HEK293 (cell line): ENCODE results near the gene TSC2.

Source experiments
- AEBP2 ChIP-seq: fragments of 450-650 bp; formaldehyde crosslinking; IDR thresholded peaks from 2 replicates; pipeline ENCODE4 v1.5.1; 2016; ENCODE audit warnings: missing biosample characterization, missing genetic modification characterization, borderline replicate concordance
- BCL11A ChIP-seq: fragments of 450-650 bp; formaldehyde crosslinking; IDR thresholded peaks from 2 replicates; pipeline ENCODE4 v1.5.1; 2016; ENCODE audit warnings: low read depth, missing biosample characterization, missing genetic modification characterization
- GLI2 ChIP-seq: fragments of 450-650 bp; formaldehyde crosslinking; IDR thresholded peaks from 2 replicates; pipeline ENCODE4; 2017; ENCODE audit warnings: missing biosample characterization, missing genetic modification characterization, low read depth, borderline replicate concordance
- HOXD13 ChIP-seq: sonication (generic); formaldehyde crosslinking; IDR thresholded peaks from 2 replicates; pipeline ENCODE4 v1.8.0; 2022; ENCODE audit warnings: missing genetic modification reagents, borderline replicate concordance
- KLF1 ChIP-seq: fragments of 450-650 bp; formaldehyde crosslinking; IDR thresholded peaks from 2 replicates; pipeline ENCODE4 v1.5.1; 2016; ENCODE audit warnings: missing biosample characterization, missing genetic modification characterization
- KLF17 ChIP-seq: fragments of 450-650 bp; formaldehyde crosslinking; IDR thresholded peaks from 2 replicates; pipeline ENCODE4 v1.5.1; 2016; ENCODE audit warnings: missing biosample characterization, missing genetic modification characterization
- KLF9 ChIP-seq: fragments of 450-650 bp; formaldehyde crosslinking; IDR thresholded peaks from 2 replicates; pipeline ENCODE4 v1.5.1; 2016; ENCODE audit warnings: missing biosample characterization, missing genetic modification characterization, low read depth
- RBAK ChIP-seq: fragments of 450-650 bp; formaldehyde crosslinking; IDR thresholded peaks from 2 replicates; pipeline ENCODE4 v1.5.1; 2016; ENCODE audit warnings: missing biosample characterization, missing genetic modification characterization
- REPIN1 ChIP-seq: fragments of 450-650 bp; formaldehyde crosslinking; IDR thresholded peaks from 2 replicates; pipeline ENCODE4 v1.5.1; 2017; ENCODE audit warnings: missing biosample characterization, missing genetic modification characterization, low read depth
- SCRT1 ChIP-seq: fragments of 450-650 bp; formaldehyde crosslinking; IDR thresholded peaks from 2 replicates; pipeline ENCODE4 v1.5.1; 2016; ENCODE audit warnings: missing biosample characterization, missing genetic modification characterization, borderline replicate concordance
- SCRT2 ChIP-seq: fragments of 450-650 bp; formaldehyde crosslinking; IDR thresholded peaks from 2 replicates; pipeline ENCODE4 v1.5.1; 2016; ENCODE audit warnings: missing biosample characterization, missing genetic modification characterization
- SETDB1 ChIP-seq: IDR thresholded peaks from one replicate; pipeline ENCODE4 v1.6.1; 2017; ENCODE audit warnings: mild to moderate bottlenecking, low read length, moderate library complexity, mixed read lengths; ENCODE audit not compliant: insufficient read length
- SP2 ChIP-seq: fragments of 450-650 bp; formaldehyde crosslinking; IDR thresholded peaks from 2 replicates; pipeline ENCODE4 v1.5.1; 2016; ENCODE audit warnings: missing biosample characterization, missing genetic modification characterization
- ZBTB17 ChIP-seq: fragments of 450-650 bp; formaldehyde crosslinking; IDR thresholded peaks from 2 replicates; pipeline ENCODE4 v1.5.1; 2016; ENCODE audit warnings: missing biosample characterization, missing genetic modification characterization
- ZNF138 ChIP-seq: fragments of 450-650 bp; formaldehyde crosslinking; IDR thresholded peaks from 2 replicates; pipeline ENCODE4 v1.5.1; 2016; ENCODE audit warnings: missing biosample characterization, missing genetic modification characterization, borderline replicate concordance
- ZNF169 ChIP-seq: fragments of 450-650 bp; formaldehyde crosslinking; IDR thresholded peaks from 2 replicates; pipeline ENCODE4 v1.5.1; 2016; ENCODE audit warnings: missing biosample characterization, missing genetic modification characterization
- ZNF174 ChIP-seq: fragments of 450-650 bp; formaldehyde crosslinking; IDR thresholded peaks from 2 replicates; pipeline ENCODE4 v1.5.0; 2017; ENCODE audit warnings: missing biosample characterization, mild to moderate bottlenecking, missing genetic modification characterization
- ZNF391 ChIP-seq: fragments of 450-650 bp; formaldehyde crosslinking; IDR thresholded peaks from 2 replicates; pipeline ENCODE4 v1.5.1; 2016; ENCODE audit warnings: low read depth, missing biosample characterization, missing genetic modification characterization, borderline replicate concordance
- ZNF449 ChIP-seq: fragments of 450-650 bp; formaldehyde crosslinking; IDR thresholded peaks from 2 replicates; pipeline ENCODE4 v1.5.1; 2017; ENCODE audit warnings: missing biosample characterization, mild to moderate bottlenecking, missing genetic modification characterization, moderate library complexity
- ZNF473 ChIP-seq: fragments of 450-650 bp; formaldehyde crosslinking; IDR thresholded peaks from 2 replicates; pipeline ENCODE4 v1.5.1; 2017; ENCODE audit warnings: missing biosample characterization, missing genetic modification characterization
- ZNF529 ChIP-seq: fragments of 450-650 bp; formaldehyde crosslinking; IDR thresholded peaks from 2 replicates; pipeline ENCODE4 v1.5.1; 2017; ENCODE audit warnings: missing genetic modification characterization, missing biosample characterization; ENCODE audit not compliant: insufficient replicate concordance
- ZNF530 ChIP-seq: fragments of 450-650 bp; formaldehyde crosslinking; IDR thresholded peaks from 2 replicates; pipeline ENCODE4 v1.5.1; 2016; ENCODE audit warnings: low read depth, missing biosample characterization, missing genetic modification characterization
- ZNF571 ChIP-seq: fragments of 450-650 bp; formaldehyde crosslinking; IDR thresholded peaks from 2 replicates; pipeline ENCODE4 v1.5.0; 2017; ENCODE audit warnings: missing biosample characterization, missing genetic modification characterization
- ZNF585B ChIP-seq: fragments of 450-650 bp; formaldehyde crosslinking; IDR thresholded peaks from 2 replicates; pipeline ENCODE4 v1.5.1; 2016; ENCODE audit warnings: missing biosample characterization, missing genetic modification characterization
- ZNF624 ChIP-seq: fragments of 450-650 bp; formaldehyde crosslinking; IDR thresholded peaks from 2 replicates; pipeline ENCODE4 v1.5.1; 2017; ENCODE audit warnings: missing biosample characterization, missing genetic modification characterization
- ZNF629 ChIP-seq: fragments of 450-650 bp; formaldehyde crosslinking; IDR thresholded peaks from 2 replicates; pipeline ENCODE4 v1.5.1; 2017; ENCODE audit warnings: missing biosample characterization, missing genetic modification characterization
- ZNF692 ChIP-seq: fragments of 450-650 bp; formaldehyde crosslinking; IDR thresholded peaks from 2 replicates; pipeline ENCODE4 v1.5.1; 2016; ENCODE audit warnings: missing biosample characterization, missing genetic modification characterization
- ZNF707 ChIP-seq: fragments of 450-650 bp; formaldehyde crosslinking; IDR thresholded peaks from 2 replicates; pipeline ENCODE4 v1.5.1; 2016; ENCODE audit warnings: missing biosample characterization, missing genetic modification characterization
- ZNF768 ChIP-seq: fragments of 450-650 bp; formaldehyde crosslinking; IDR thresholded peaks from 2 replicates; pipeline ENCODE4 v1.5.1; 2018; ENCODE audit warnings: missing biosample characterization, mild to moderate bottlenecking, missing genetic modification characterization
- ZNF830 ChIP-seq: fragments of 450-650 bp; IDR thresholded peaks from 2 replicates; pipeline ENCODE4 v1.5.0; 2018; ENCODE audit warnings: missing biosample characterization, missing genetic modification characterization, low read depth, mild to moderate bottlenecking, moderate library complexity
- ZSCAN30 ChIP-seq: fragments of 450-650 bp; IDR thresholded peaks from 2 replicates; pipeline ENCODE4 v1.5.1; 2018; ENCODE audit warnings: missing biosample characterization, mild to moderate bottlenecking, missing genetic modification characterization, moderate library complexity
- TF ChIP-seq, protein P1 (sequence below): fragments of 450-650 bp; formaldehyde crosslinking; IDR thresholded peaks from 2 replicates; pipeline ENCODE4 v1.5.1; 2016; ENCODE audit warnings: missing biosample characterization, missing genetic modification characterization

Gene TSC2

DNA sequence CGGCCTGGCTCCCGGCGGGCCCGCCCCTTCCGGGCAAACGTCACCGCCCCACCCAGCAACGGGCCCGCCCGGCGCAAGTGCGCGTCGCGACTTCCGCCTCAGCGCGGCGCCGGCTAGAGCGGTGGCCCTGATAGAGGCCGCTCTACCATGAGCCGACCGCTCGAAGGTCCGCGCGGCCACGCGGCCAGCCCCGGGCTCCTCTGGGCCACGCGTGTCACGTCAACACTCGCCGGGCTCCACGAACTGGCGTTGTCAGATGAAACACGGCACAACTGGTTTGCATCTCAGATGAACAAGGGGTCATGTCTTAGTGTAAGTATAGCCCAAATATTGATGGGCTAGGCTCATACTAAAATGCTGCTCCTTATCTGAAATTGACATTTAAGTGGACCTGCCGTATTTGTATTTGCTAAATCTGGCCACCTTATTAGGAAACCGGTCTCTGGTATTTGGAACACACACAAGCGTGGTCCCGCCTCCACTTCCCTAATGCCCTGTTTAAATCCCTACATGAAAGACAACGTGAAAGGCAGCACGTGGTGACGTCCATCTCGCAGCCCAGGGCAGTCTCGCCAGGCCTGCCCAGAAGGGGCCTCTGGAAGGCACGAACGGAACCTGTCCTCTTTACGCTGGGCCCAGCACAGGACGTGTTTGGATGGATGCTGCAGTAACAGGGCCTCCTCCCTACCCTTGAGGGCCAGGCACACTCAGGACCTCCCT is 37.8 kb upstream of the TSC2 start, which contains the start of gene ZNF598 (continued):
- TF ChIP-seq ZNF707 (tag by site-specific recombination) (no peak), RBAK (no peak), ZNF571 (tag by site-specific recombination) (no peak), SETDB1 (no peak), HOXD13 (CRISPR knock-in tag) (no peak), ZBTB17 (tag by site-specific recombination) (peak; percentile 67), BCL11A (tag by site-specific recombination) (no peak), ZSCAN30 (tag by site-specific recombination) (peak; percentile 93), ZNF692 (tag by site-specific recombination) (peak; percentile 78), SCRT1 (tag by site-specific recombination) (no peak), ZNF530 (tag by site-specific recombination) (no peak), ZNF391 (tag by site-specific recombination) (peak; percentile 69; the same call in 1 of the 2 replicates), GLI2 (tag by site-specific recombination) (no peak), ZNF830 (tag by site-specific recombination) (no peak), ZNF585B (no peak), ZNF449 (tag by site-specific recombination) (peak; percentile 46; the same call in 1 of the 2 replicates), REPIN1 (tag by site-specific recombination) (no peak), KLF9 (tag by site-specific recombination) (peak; percentile 45; the same call in 1 of the 2 replicates), ZNF629 (tag by site-specific recombination) (peak; percentile 84), KLF17 (tag by site-specific recombination) (peak; percentile 49; the same call in 1 of the 2 replicates), SP2 (peak; percentile 51), ZNF529 (no peak), ZNF473 (tag by site-specific recombination) (no peak), AEBP2 (tag by site-specific recombination) (no peak), ZNF768 (tag by site-specific recombination) (no peak), SCRT2 (tag by site-specific recombination) (no peak), ZNF624 (tag by site-specific recombination) (no peak), ZNF138 (tag by site-specific recombination) (no peak), KLF1 (tag by site-specific recombination) (peak; percentile 42; the same call in 1 of the 2 replicates), ZNF169 (tag by site-specific recombination) (no peak), ZNF174 (no peak)
- TF ChIP-seq, protein P1, sequence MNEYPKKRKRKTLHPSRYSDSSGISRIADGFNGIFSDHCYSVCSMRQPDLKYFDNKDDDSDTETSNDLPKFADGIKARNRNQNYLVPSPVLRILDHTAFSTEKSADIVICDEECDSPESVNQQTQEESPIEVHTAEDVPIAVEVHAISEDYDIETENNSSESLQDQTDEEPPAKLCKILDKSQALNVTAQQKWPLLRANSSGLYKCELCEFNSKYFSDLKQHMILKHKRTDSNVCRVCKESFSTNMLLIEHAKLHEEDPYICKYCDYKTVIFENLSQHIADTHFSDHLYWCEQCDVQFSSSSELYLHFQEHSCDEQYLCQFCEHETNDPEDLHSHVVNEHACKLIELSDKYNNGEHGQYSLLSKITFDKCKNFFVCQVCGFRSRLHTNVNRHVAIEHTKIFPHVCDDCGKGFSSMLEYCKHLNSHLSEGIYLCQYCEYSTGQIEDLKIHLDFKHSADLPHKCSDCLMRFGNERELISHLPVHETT = peak; percentile 65; the same call in 1 of the 2 replicates
